OCI-LY3 (cell line): Measurements from ENCODE around the gene PILRA.
"Not testable (repeated sequence)": the region's sequence is repeated elsewhere in the genome, so short reads cannot be mapped to it uniquely, and the experiment has no call there.

Experiments
- EZH2phosphoT487 ChIP-seq: fragments of 200-600 bp; shearing (Covaris generic); IDR thresholded peaks from 2 replicates; pipeline ENCODE4 v1.6.1; 2018; ENCODE audit warnings: antibody characterized with exemption, mixed run types, low read depth
- TF ChIP-seq, protein P1 (sequence below): fragments of 200-600, 300-600 bp; sonication (generic); IDR thresholded peaks from 2 replicates; pipeline ENCODE4 v1.5.1; 2014; ENCODE audit warnings: antibody characterized with exemption, low read length, low read depth

DNA sequence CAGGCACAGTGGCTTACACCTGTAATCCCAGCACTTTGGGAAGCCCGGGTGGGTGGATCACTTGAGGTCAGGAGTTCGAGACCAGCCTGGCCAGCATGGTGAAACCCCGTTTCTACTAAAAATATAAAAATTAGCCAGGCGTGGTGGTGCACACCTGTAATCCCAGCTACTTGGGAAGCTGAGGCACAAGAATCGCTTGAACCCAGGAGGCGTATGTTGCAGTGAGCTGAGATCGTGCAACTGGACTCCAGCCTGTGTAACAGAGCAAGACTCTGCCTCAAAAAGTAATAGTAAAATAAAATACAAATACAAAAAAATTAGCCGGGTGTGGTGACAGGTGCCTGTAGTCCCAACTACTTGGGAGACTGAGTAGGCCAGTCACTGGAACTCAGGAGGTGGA is 65.4 kb downstream of the PILRA start:
- TF ChIP-seq EZH2phosphoT487, result not testable (repeated sequence)
- TF ChIP-seq, protein P1, sequence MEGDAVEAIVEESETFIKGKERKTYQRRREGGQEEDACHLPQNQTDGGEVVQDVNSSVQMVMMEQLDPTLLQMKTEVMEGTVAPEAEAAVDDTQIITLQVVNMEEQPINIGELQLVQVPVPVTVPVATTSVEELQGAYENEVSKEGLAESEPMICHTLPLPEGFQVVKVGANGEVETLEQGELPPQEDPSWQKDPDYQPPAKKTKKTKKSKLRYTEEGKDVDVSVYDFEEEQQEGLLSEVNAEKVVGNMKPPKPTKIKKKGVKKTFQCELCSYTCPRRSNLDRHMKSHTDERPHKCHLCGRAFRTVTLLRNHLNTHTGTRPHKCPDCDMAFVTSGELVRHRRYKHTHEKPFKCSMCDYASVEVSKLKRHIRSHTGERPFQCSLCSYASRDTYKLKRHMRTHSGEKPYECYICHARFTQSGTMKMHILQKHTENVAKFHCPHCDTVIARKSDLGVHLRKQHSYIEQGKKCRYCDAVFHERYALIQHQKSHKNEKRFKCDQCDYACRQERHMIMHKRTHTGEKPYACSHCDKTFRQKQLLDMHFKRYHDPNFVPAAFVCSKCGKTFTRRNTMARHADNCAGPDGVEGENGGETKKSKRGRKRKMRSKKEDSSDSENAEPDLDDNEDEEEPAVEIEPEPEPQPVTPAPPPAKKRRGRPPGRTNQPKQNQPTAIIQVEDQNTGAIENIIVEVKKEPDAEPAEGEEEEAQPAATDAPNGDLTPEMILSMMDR, result not testable (repeated sequence)
